HFF-Myc (cell line): ENCODE measurements around the gene SPIRE1.

ENCODE experiments used
- DNase-seq: peaks from one replicate; pipeline ENCODE4 v3.0.0-alpha.2; 2011; ENCODE audit warnings: low read depth; ENCODE audit errors: extremely low read depth
- H3K4me3 ChIP-seq: replicated peaks from 2 replicates; pipeline ENCODE4 v1.5.1; 2011; ENCODE audit warnings: low read depth, mild to moderate bottlenecking, control low read depth, low read length
- CTCF ChIP-seq: IDR thresholded peaks from 2 replicates; pipeline ENCODE4 v1.5.1; 2012; ENCODE audit warnings: mild to moderate bottlenecking, low read depth, low read length, control low read depth; ENCODE audit errors: missing control alignments

SPIRE1 gene

GRCh38 chr18:12518326-12518725 is 139.6 kb downstream of the SPIRE1 start:
- no peak overlapping the region for H3K4me3 ChIP-seq
- DNase-seq = no peak
- TF ChIP-seq CTCF = no peak

GRCh38 chr18:12517142-12517825 is 140.6 kb downstream of the SPIRE1 start:
- H3K4me3 ChIP-seq = no peak overlapping the region
- TF ChIP-seq CTCF = no peak
- no peak for DNase-seq

GRCh38 chr18:12516049-12516630 is 141.8 kb downstream of the SPIRE1 start:
- DNase-seq = no peak
- H3K4me3 ChIP-seq = no peak overlapping the region
- no peak for TF ChIP-seq CTCF

GRCh38 chr18:12515550-12515949 is 142.4 kb downstream of the SPIRE1 start:
- H3K4me3 ChIP-seq = no peak overlapping the region
- DNase-seq = no peak
- no peak for TF ChIP-seq CTCF

- no peak for TF ChIP-seq CTCF
- H3K4me3 ChIP-seq = no peak overlapping the region
- no peak for DNase-seq
Observed at GRCh38 chr18:12507007-12507406, 150.9 kb downstream of the SPIRE1 start.

GRCh38 chr18:12500986-12501385 is 156.9 kb downstream of the SPIRE1 start:
- TF ChIP-seq CTCF = no peak
- no peak for DNase-seq

GRCh38 chr18:12497839-12498238 is 160.1 kb downstream of the SPIRE1 start:
- DNase-seq = no peak
- H3K4me3 ChIP-seq = no peak overlapping the region
- no peak for TF ChIP-seq CTCF

More at GRCh38 chr18:12500986-12501385, 156.9 kb downstream of the SPIRE1 start:
- no peak overlapping the region for H3K4me3 ChIP-seq
